Activated naive CD8-positive, alpha-beta T cell treated with anti-CD3 and anti-CD28 coated beads, Interleukin-2, amount 10 ng/mL, durations not matched to agents 7 days and 5 days (primary cell): ENCODE data around the gene TRABD. TPM values are rescaled to one million over a fixed set of nuclear protein-coding genes. Genes with fewer than 3 reads are reported as not detected.
A peak's percentile ranks its signal among the peaks of the same experiment; 100 is the strongest.

Experiments
- ATAC-seq: fragments of 150-1000 bp; cut with Tn5 transposase; one replicate; pipeline ENCODE4 v1.10.0; 2021; ENCODE audit warnings: low read depth, moderate library complexity
- POLR2A ChIA-PET: fragments of 350-600 bp; sonication (Branson Sonifier 250); formaldehyde crosslinking; loops from one replicate; lab custom pipeline; 2021; ENCODE audit warnings: antibody characterized with exemption; lab: Charles Lee
- DNase-seq: peaks from one replicate; pipeline ENCODE4 v3.0.0; 2021
- H3K27ac Mint-ChIP-seq: one replicate; pipeline ENCODE4 v1.8.0; 2022; ENCODE audit warnings: mild to moderate bottlenecking, mixed read lengths
- H3K27me3 Mint-ChIP-seq: one replicate; pipeline ENCODE4 v1.8.0; 2022; ENCODE audit warnings: mild to moderate bottlenecking, moderate library complexity, mixed read lengths
- H3K36me3 Mint-ChIP-seq: one replicate; pipeline ENCODE4 v1.8.0; 2021; ENCODE audit warnings: mild to moderate bottlenecking, mixed read lengths
- H3K4me1 Mint-ChIP-seq: one replicate; pipeline ENCODE4 v1.8.0; 2021; ENCODE audit warnings: mixed read lengths
- H3K4me3 Mint-ChIP-seq: one replicate; pipeline ENCODE4 v1.8.0; 2022; ENCODE audit warnings: mild to moderate bottlenecking, moderate library complexity, mixed read lengths
- H3K9me3 Mint-ChIP-seq: one replicate; pipeline ENCODE4 v1.8.0; 2021; ENCODE audit warnings: mixed read lengths
- total RNA-seq, 2 experiments: library from RNA; stranded (reverse); gene quantifications; one replicate each; pipeline ENCODE4 v1.2.3, GENCODE V29; 2021

The TRABD gene
- total RNA-seq, 2 experiments from 2014 or later, result 116 to 121 TPM

GRCh38 chr22:50220603-50221409 lies 35.1 kb downstream of the TRABD start:
- Mint-ChIP-seq H3K9me3 (no peaks in the 10 kb centered on the region), H3K27me3 (no peaks in the 10 kb centered on the region), H3K36me3 (peaks cover 6% of the 10 kb centered on the region), H3K4me1 (no peaks in the 10 kb centered on the region), H3K4me3 (no peak overlapping the region), H3K27ac (no peak overlapping the region)
- ATAC-seq (no peak), DNase-seq (no peak)
- POLR2A ChIA-PET, result no interaction called here

GRCh38 chr22:50221410-50222300 lies 35.9 kb downstream of the TRABD start:
- no peak for DNase-seq

GRCh38 chr22:50222508-50222907 lies 36.8 kb downstream of the TRABD start:
- Mint-ChIP-seq H3K27me3 (no peaks in the 10 kb centered on the region), H3K27ac (no peak overlapping the region), H3K36me3 (peaks cover 6% of the 10 kb centered on the region), H3K9me3 (no peaks in the 10 kb centered on the region), H3K4me1 (no peaks in the 10 kb centered on the region), H3K4me3 (no peak overlapping the region)
- POLR2A ChIA-PET, result no interaction called here
- no peak for ATAC-seq
- no peak for DNase-seq

More at GRCh38 chr22:50221410-50222300, 35.9 kb downstream of the TRABD start:
- H3K4me3 Mint-ChIP-seq, result no peak overlapping the region
- H3K9me3 Mint-ChIP-seq, result no peaks in the 10 kb centered on the region
- no peaks in the 10 kb centered on the region for H3K27me3 Mint-ChIP-seq
- ATAC-seq, result no peak
- H3K27ac Mint-ChIP-seq, result no peak overlapping the region
- peaks cover 6% of the 10 kb centered on the region for H3K36me3 Mint-ChIP-seq
- no peaks in the 10 kb centered on the region for H3K4me1 Mint-ChIP-seq
- POLR2A ChIA-PET, result no interaction called here

GRCh38 chr22:50224071-50224470 lies 38.4 kb downstream of the TRABD start:
- no peaks in the 10 kb centered on the region for H3K9me3 Mint-ChIP-seq
- peaks cover 6% of the 10 kb centered on the region for H3K36me3 Mint-ChIP-seq
- no peaks in the 10 kb centered on the region for H3K4me1 Mint-ChIP-seq
- no peak overlapping the region for H3K27ac Mint-ChIP-seq
- POLR2A ChIA-PET, result no interaction called here
- no peak overlapping the region for H3K4me3 Mint-ChIP-seq
- ATAC-seq (no peak), DNase-seq (no peak)
- no peaks in the 10 kb centered on the region for H3K27me3 Mint-ChIP-seq

GRCh38 chr22:50225200-50225969 lies 39.7 kb downstream of the TRABD start:
- H3K9me3 Mint-ChIP-seq, result no peaks in the 10 kb centered on the region
- no peak overlapping the region for H3K27ac Mint-ChIP-seq
- ATAC-seq, result no peak
- peaks cover 6% of the 10 kb centered on the region for H3K36me3 Mint-ChIP-seq
- no peaks in the 10 kb centered on the region for H3K4me1 Mint-ChIP-seq
- no peak overlapping the region for H3K4me3 Mint-ChIP-seq
- no peaks in the 10 kb centered on the region for H3K27me3 Mint-ChIP-seq
- DNase-seq, result no peak
- POLR2A ChIA-PET, result no interaction called here

GRCh38 chr22:50226063-50226874 lies 40.6 kb downstream of the TRABD start:
- Mint-ChIP-seq H3K4me3 (no peak overlapping the region), H3K27me3 (no peaks in the 10 kb centered on the region), H3K4me1 (no peaks in the 10 kb centered on the region), H3K27ac (no peak overlapping the region), H3K36me3 (peaks cover 6% of the 10 kb centered on the region), H3K9me3 (no peaks in the 10 kb centered on the region)
- DNase-seq (no peak), ATAC-seq (no peak)
- POLR2A ChIA-PET, result no interaction called here

- Mint-ChIP-seq H3K4me3 (no peak overlapping the region), H3K4me1 (no peaks in the 10 kb centered on the region), H3K27ac (no peak overlapping the region), H3K27me3 (no peaks in the 10 kb centered on the region), H3K9me3 (no peaks in the 10 kb centered on the region), H3K36me3 (peaks cover 6% of the 10 kb centered on the region)
- ATAC-seq, result no peak
- POLR2A ChIA-PET, result no interaction called here
- no peak for DNase-seq
Observed at GRCh38 chr22:50226875-50227165, 41.1 kb downstream of the TRABD start.

GRCh38 chr22:50227579-50228215 lies 42.0 kb downstream of the TRABD start:
- H3K27me3 Mint-ChIP-seq, result no peaks in the 10 kb centered on the region
- no peak for DNase-seq
- H3K4me3 Mint-ChIP-seq, result no peak overlapping the region
- H3K27ac Mint-ChIP-seq, result no peak overlapping the region
- POLR2A ChIA-PET, result no interaction called here
- no peaks in the 10 kb centered on the region for H3K9me3 Mint-ChIP-seq
- no peak for ATAC-seq
- peaks cover 6% of the 10 kb centered on the region for H3K36me3 Mint-ChIP-seq
- no peaks in the 10 kb centered on the region for H3K4me1 Mint-ChIP-seq

GRCh38 chr22:50228366-50228765 lies 42.7 kb downstream of the TRABD start:
- POLR2A ChIA-PET, result no interaction called here
- no peak overlapping the region for H3K4me3 Mint-ChIP-seq
- H3K4me1 Mint-ChIP-seq, result no peaks in the 10 kb centered on the region
- H3K9me3 Mint-ChIP-seq, result no peaks in the 10 kb centered on the region
- no peaks in the 10 kb centered on the region for H3K27me3 Mint-ChIP-seq
- peaks cover 3% of the 10 kb centered on the region for H3K36me3 Mint-ChIP-seq
- DNase-seq (no peak), ATAC-seq (no peak)
- H3K27ac Mint-ChIP-seq, result peak overlapping the region; percentile 67

GRCh38 chr22:50229370-50229769 lies 43.7 kb downstream of the TRABD start:
- POLR2A ChIA-PET, result no interaction called here
- Mint-ChIP-seq H3K4me3 (no peak overlapping the region), H3K9me3 (no peaks in the 10 kb centered on the region), H3K4me1 (no peaks in the 10 kb centered on the region), H3K36me3 (peaks cover 9% of the 10 kb centered on the region), H3K27ac (no peak overlapping the region), H3K27me3 (no peaks in the 10 kb centered on the region)
- ATAC-seq (no peak), DNase-seq (no peak)

GRCh38 chr22:50232481-50233151 lies 46.9 kb downstream of the TRABD start:
- POLR2A ChIA-PET, result no interaction called here
- no peak overlapping the region for H3K4me3 Mint-ChIP-seq

GRCh38 chr22:50233223-50233622 lies 47.5 kb downstream of the TRABD start:
- ATAC-seq, result no peak
- POLR2A ChIA-PET, result no interaction called here
- Mint-ChIP-seq H3K27ac (no peak overlapping the region), H3K4me3 (no peak overlapping the region), H3K27me3 (no peaks in the 10 kb centered on the region), H3K9me3 (no peaks in the 10 kb centered on the region), H3K4me1 (peaks cover 3% of the 10 kb centered on the region), H3K36me3 (peaks cover 21% of the 10 kb centered on the region)
- no peak for DNase-seq

More at GRCh38 chr22:50232481-50233151, 46.9 kb downstream of the TRABD start:
- DNase-seq, result no peak
- Mint-ChIP-seq H3K4me1 (peaks cover 3% of the 10 kb centered on the region), H3K27ac (no peak overlapping the region), H3K9me3 (no peaks in the 10 kb centered on the region), H3K27me3 (no peaks in the 10 kb centered on the region), H3K36me3 (peaks cover 21% of the 10 kb centered on the region)
- ATAC-seq, result no peak
